IMR-90 (cell line): ENCODE data around the gene CCDC137. TPM values are rescaled to one million over a fixed set of nuclear protein-coding genes. Genes with fewer than 3 reads are reported as not detected.
A peak's percentile ranks its signal among the peaks of the same experiment; 100 is the strongest.

Experiments used
- ATAC-seq: fragments of 200-7000 bp; cut with Tn5 transposase; 2 replicates; pipeline ENCODE4 v1.9.1; 2020; ENCODE audit warnings: low read depth, mild to moderate bottlenecking, moderate library complexity
- BruUV-seq: library from RNA; stranded (reverse); fragments of 400-500 nt; replicated peaks from 2 replicates; lab custom pipeline; 2021; lab: Mats Ljungman, UMichigan
- CTCF ChIA-PET: fragments of 300-600 bp; formaldehyde crosslinking; extraction: SDS; loops from one replicate; lab custom pipeline; 2021; ENCODE audit warnings: antibody characterized with exemption; lab: Yijun Ruan, JAX
- POLR2A ChIA-PET: fragments of 300-600 bp; sonication (Branson Sonifier 250); formaldehyde crosslinking; loops from one replicate; lab custom pipeline; 2022; ENCODE audit warnings: antibody characterized with exemption; ENCODE audit not compliant: unreplicated experiment; lab: Charles Lee
- DNase-seq: peaks from one replicate; pipeline ENCODE4 v3.0.0; 2013
- H2AFZ ChIP-seq: replicated peaks from 2 replicates; pipeline ENCODE3; 2013; ENCODE audit warnings: low read length, mild to moderate bottlenecking; ENCODE audit not compliant: poor library complexity
- H2AK5ac ChIP-seq: 2 replicates; pipeline ENCODE4 v1.6.1; 2013; ENCODE audit warnings: low read depth, low read length, inconsistent platforms
- H2AK9ac ChIP-seq: replicated peaks from 2 replicates; pipeline ENCODE3; 2013; ENCODE audit warnings: mild to moderate bottlenecking, low read depth, low read length, moderate library complexity; ENCODE audit not compliant: poor library complexity
- H2BK120ac ChIP-seq: 2 replicates; pipeline ENCODE4 v1.6.1; 2013; ENCODE audit warnings: low read depth, low read length, inconsistent platforms
- H2BK15ac ChIP-seq: 3 replicates; pipeline ENCODE4 v1.6.1; 2013; ENCODE audit warnings: low read depth, low read length, inconsistent platforms
- H2BK20ac ChIP-seq: 2 replicates; pipeline ENCODE4 v1.6.1; 2013; ENCODE audit warnings: low read depth, mild to moderate bottlenecking, inconsistent platforms, low read length, moderate library complexity
- H2BK5ac ChIP-seq: 2 replicates; pipeline ENCODE4 v1.6.1; 2013; ENCODE audit warnings: mild to moderate bottlenecking, low read depth, low read length, inconsistent platforms; ENCODE audit not compliant: poor library complexity, severe bottlenecking
- H3K14ac ChIP-seq: replicated peaks from 2 replicates; pipeline ENCODE4 v1.6.1; 2013; ENCODE audit warnings: low read depth, low read length, inconsistent platforms
- H3K18ac ChIP-seq: 2 replicates; pipeline ENCODE4 v1.6.1; 2013; ENCODE audit warnings: low read depth, low read length, control low read depth
- H3K23ac ChIP-seq: 2 replicates; pipeline ENCODE4 v1.6.1; 2013; ENCODE audit warnings: low read depth, low read length, inconsistent platforms
- H3K27ac ChIP-seq: 2 replicates; pipeline ENCODE4 v1.5.1; 2013; ENCODE audit warnings: mild to moderate bottlenecking, control low read depth, low read length; ENCODE audit not compliant: insufficient read depth
- H3K27me3 ChIP-seq: 2 replicates; pipeline ENCODE4 v1.6.1; 2013; ENCODE audit warnings: low read length; ENCODE audit not compliant: control insufficient read depth, insufficient read depth
- H3K36me3 ChIP-seq: 2 replicates; pipeline ENCODE4 v1.6.1; 2013; ENCODE audit warnings: low read length, mixed read lengths; ENCODE audit not compliant: control insufficient read depth, insufficient read depth
- H3K4ac ChIP-seq: 2 replicates; pipeline ENCODE4 v1.6.1; 2013; ENCODE audit warnings: low read depth, low read length, inconsistent platforms
- H3K4me1 ChIP-seq: 2 replicates; pipeline ENCODE4 v1.6.1; 2013; ENCODE audit warnings: low read length, mixed read lengths; ENCODE audit not compliant: control insufficient read depth, insufficient read depth
- H3K4me2 ChIP-seq: 2 replicates; pipeline ENCODE4 v1.6.1; 2013; ENCODE audit warnings: low read depth, mild to moderate bottlenecking, control low read depth, low read length, moderate library complexity
- H3K4me3 ChIP-seq: 2 replicates; pipeline ENCODE4 v1.5.1; 2013; ENCODE audit warnings: low read depth, mild to moderate bottlenecking, control low read depth, low read length, moderate library complexity; ENCODE audit not compliant: insufficient read depth
- H3K56ac ChIP-seq: 2 replicates; pipeline ENCODE4 v1.6.1; 2013; ENCODE audit warnings: low read length, inconsistent platforms; ENCODE audit not compliant: insufficient read depth; ENCODE audit errors: extremely low read depth
- H3K79me1 ChIP-seq, 2 experiments: 2 replicates each; pipeline ENCODE4 v1.6.1; 2013; ENCODE audit warnings: low read length in 2 of 2, inconsistent platforms in 1 of 2, low read depth in 1 of 2
- H3K9ac ChIP-seq: 2 replicates; pipeline ENCODE4 v1.6.1; 2013; ENCODE audit warnings: low read depth, low read length, control low read depth
- H3K9me1 ChIP-seq: 2 replicates; pipeline ENCODE4 v1.6.1; 2013; ENCODE audit warnings: low read length, inconsistent platforms; ENCODE audit not compliant: insufficient read depth
- H3K9me3 ChIP-seq: 2 replicates; pipeline ENCODE4 v1.6.1; 2013; ENCODE audit warnings: low read length; ENCODE audit not compliant: control insufficient read depth, insufficient read depth
- H4K20me1 ChIP-seq: 2 replicates; pipeline ENCODE4 v1.6.1; 2013; ENCODE audit warnings: low read length, inconsistent platforms; ENCODE audit not compliant: insufficient read depth
- H4K5ac ChIP-seq: 2 replicates; pipeline ENCODE4 v1.6.1; 2013; ENCODE audit warnings: mild to moderate bottlenecking, low read depth, low read length, control low read depth
- H4K8ac ChIP-seq, 2 experiments: 2 replicates each; pipeline ENCODE4 v1.6.1; 2013; ENCODE audit warnings: low read depth in 2 of 2, low read length in 2 of 2, control low read depth in 1 of 2, inconsistent platforms in 1 of 2
- H4K91ac ChIP-seq: 2 replicates; pipeline ENCODE4 v1.6.1; 2013; ENCODE audit warnings: low read depth, low read length, inconsistent platforms; ENCODE audit not compliant: insufficient read depth
- MAFK ChIP-seq: IDR thresholded peaks from 2 replicates; pipeline ENCODE4 v1.6.1; 2012; ENCODE audit warnings: low read depth, low read length, improper control_type of control experiment
- MXI1 ChIP-seq: IDR thresholded peaks from 2 replicates; pipeline ENCODE4 v1.6.1; 2012; ENCODE audit warnings: low read depth, mild to moderate bottlenecking, low read length, moderate library complexity, borderline replicate concordance
- NFE2L2 ChIP-seq: fragments of 150-350 bp; IDR thresholded peaks from 2 replicates; pipeline ENCODE4 v1.6.1; 2016; ENCODE audit warnings: low read depth, mild to moderate bottlenecking, low read length
- RAD21 ChIP-seq: IDR thresholded peaks from 2 replicates; pipeline ENCODE4 v1.6.1; 2012; ENCODE audit warnings: low read length, improper control_type of control experiment
- RCOR1 ChIP-seq: IDR thresholded peaks from 2 replicates; pipeline ENCODE4 v1.6.1; 2012; ENCODE audit warnings: mild to moderate bottlenecking, low read length, improper control_type of control experiment; ENCODE audit not compliant: insufficient replicate concordance
- RFX5 ChIP-seq: IDR thresholded peaks from 2 replicates; pipeline ENCODE4 v1.8.0; 2012; ENCODE audit warnings: low read depth, mild to moderate bottlenecking, low read length, moderate library complexity
- USF2 ChIP-seq: fragments of 150-350 bp; IDR thresholded peaks from 2 replicates; pipeline ENCODE4 v1.6.1; 2017; ENCODE audit warnings: mild to moderate bottlenecking, antibody characterized with exemption, low read length, low read depth
- WGBS, 2 experiments: methylation state at CpG; one replicate each; pipeline versions ENCODE4 v1.1.5 to v1.1.7; 2013; ENCODE audit warnings: missing lambda C conversion rate in 2 of 2; ENCODE audit not compliant: insufficient read length in 1 of 2; ENCODE audit errors: extremely low coverage in 2 of 2; 5-methylcytosine and 5-hydroxymethylcytosine counted together
- dilution Hi-C: fragments of 300-500 bp; cut with HindIII; formaldehyde crosslinking; loops from one replicate; pipeline ENCODE4 v1.14.3; 2018; ENCODE audit warnings: low sequenced_read_pairs; ENCODE audit not compliant: unreplicated experiment
- in situ Hi-C: fragments of 300-500 bp; cut with MboI; formaldehyde crosslinking; loops from 3 replicates; pipeline ENCODE4 v1.14.3; 2019; ENCODE audit warnings: low sequenced_read_pairs, inconsistent platforms, mixed read lengths
- intact Hi-C: fragments of 100-400 bp; cut with micrococcal nuclease; formaldehyde crosslinking; loops from 2 replicates; pipeline ENCODE4 v1.10.0; 2022
- polyA plus RNA-seq, 3 experiments: library from polyadenylated mRNA; depleted of rRNA; stranded (reverse); fragments of >200 nt; gene quantifications; 2 replicates each; pipeline ENCODE4 v1.2.3, GENCODE V29; 2012; ENCODE audit warnings: low replicate concordance in 1 of 3
- total RNA-seq: library from RNA; depleted of rRNA; stranded (reverse); fragments of >200 nt; gene quantifications from 2 replicates; pipeline ENCODE4 v1.2.3, GENCODE V29; 2012
- TF ChIP-seq, protein P1 (sequence below): fragments of 150-350 bp; IDR thresholded peaks from 2 replicates; pipeline ENCODE4 v1.6.1; 2016; ENCODE audit warnings: low read depth, mild to moderate bottlenecking, low read length, moderate library complexity, borderline replicate concordance

The CCDC137 gene
- total and polyA plus RNA-seq, 2 of the 4 experiments (the other 2 are of a cell fraction): 7.5 to 18.4 TPM

- H4K91ac ChIP-seq: no peak overlapping the region
- no peak overlapping the region for H2BK5ac ChIP-seq
- no peak overlapping the region for H3K23ac ChIP-seq
- no peak overlapping the region for H4K5ac ChIP-seq
- no peaks in the 10 kb centered on the region for H3K9me1 ChIP-seq
- in situ Hi-C loops: no loop called here
- no peak overlapping the region for H2AK5ac ChIP-seq
- no peak overlapping the region for H3K56ac ChIP-seq
- H3K27me3 ChIP-seq: no peaks in the 10 kb centered on the region
- no TSS peak for BruUV-seq
- no peak overlapping the region for H2AFZ ChIP-seq
- H3K18ac ChIP-seq: no peak overlapping the region
- H4K8ac ChIP-seq: no peak overlapping the region
- ATAC-seq (peak; percentile 29), DNase-seq (no peak)
- ChIA-PET CTCF (interaction anchor here (0.7 kb wide), 1 partner anchor 181 kb away, joined by 3 read pairs; no protein-coding TSS in a partner anchor), POLR2A (no interaction called here)
- no peak overlapping the region for H2BK120ac ChIP-seq
- H3K27ac ChIP-seq: no peak overlapping the region
- H4K20me1 ChIP-seq: no peaks in the 10 kb centered on the region
- no peak overlapping the region; the same call in 1 of the 2 replicates for H3K4ac ChIP-seq
- H3K4me3 ChIP-seq: no peak overlapping the region
- TF ChIP-seq MXI1: no peak
- TF ChIP-seq RAD21: no peak
- TF ChIP-seq, protein P1, sequence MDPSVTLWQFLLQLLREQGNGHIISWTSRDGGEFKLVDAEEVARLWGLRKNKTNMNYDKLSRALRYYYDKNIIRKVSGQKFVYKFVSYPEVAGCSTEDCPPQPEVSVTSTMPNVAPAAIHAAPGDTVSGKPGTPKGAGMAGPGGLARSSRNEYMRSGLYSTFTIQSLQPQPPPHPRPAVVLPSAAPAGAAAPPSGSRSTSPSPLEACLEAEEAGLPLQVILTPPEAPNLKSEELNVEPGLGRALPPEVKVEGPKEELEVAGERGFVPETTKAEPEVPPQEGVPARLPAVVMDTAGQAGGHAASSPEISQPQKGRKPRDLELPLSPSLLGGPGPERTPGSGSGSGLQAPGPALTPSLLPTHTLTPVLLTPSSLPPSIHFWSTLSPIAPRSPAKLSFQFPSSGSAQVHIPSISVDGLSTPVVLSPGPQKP: no peak
- no peak for TF ChIP-seq RFX5
- TF ChIP-seq USF2: no peak
- TF ChIP-seq RCOR1: no peak
- TF ChIP-seq MAFK: peak; percentile 100
- TF ChIP-seq NFE2L2: no peak
- H2AK9ac ChIP-seq: peak overlapping the region; percentile 61
- no peaks in the 10 kb centered on the region for H3K4me1 ChIP-seq
- H2BK20ac ChIP-seq: no peak overlapping the region
- H2BK15ac ChIP-seq: no peak overlapping the region
- dilution Hi-C loops: no loop called here
- H3K14ac ChIP-seq: no peak overlapping the region
- no CpG with 5 or more reads among the region's 10 CpGs for WGBS, 2 experiments
- intact Hi-C loops: no loop called here
- peaks cover 2% of the 10 kb centered on the region; the same call in 1 of the 2 replicates for H3K36me3 ChIP-seq
- H3K79me1 ChIP-seq: no peaks in the 10 kb centered on the region
- H3K9me3 ChIP-seq: no peaks in the 10 kb centered on the region
- no peak overlapping the region for H3K4me2 ChIP-seq
- H3K9ac ChIP-seq: no peak overlapping the region
These were observed 55.9 kb downstream of the CCDC137 start for GRCh38 chr17:81722184-81723120.
